HG02588 (cell line): Measurements from ENCODE around the gene BARHL2.

ENCODE experiments used
- ATAC-seq: cut with Tn5 transposase; IDR thresholded peaks from one replicate; pipeline ENCODE4 v1.9.1; 2021; ENCODE audit warnings: mild to moderate bottlenecking, moderate library complexity; ENCODE audit not compliant: unreplicated experiment

Gene BARHL2

DNA sequence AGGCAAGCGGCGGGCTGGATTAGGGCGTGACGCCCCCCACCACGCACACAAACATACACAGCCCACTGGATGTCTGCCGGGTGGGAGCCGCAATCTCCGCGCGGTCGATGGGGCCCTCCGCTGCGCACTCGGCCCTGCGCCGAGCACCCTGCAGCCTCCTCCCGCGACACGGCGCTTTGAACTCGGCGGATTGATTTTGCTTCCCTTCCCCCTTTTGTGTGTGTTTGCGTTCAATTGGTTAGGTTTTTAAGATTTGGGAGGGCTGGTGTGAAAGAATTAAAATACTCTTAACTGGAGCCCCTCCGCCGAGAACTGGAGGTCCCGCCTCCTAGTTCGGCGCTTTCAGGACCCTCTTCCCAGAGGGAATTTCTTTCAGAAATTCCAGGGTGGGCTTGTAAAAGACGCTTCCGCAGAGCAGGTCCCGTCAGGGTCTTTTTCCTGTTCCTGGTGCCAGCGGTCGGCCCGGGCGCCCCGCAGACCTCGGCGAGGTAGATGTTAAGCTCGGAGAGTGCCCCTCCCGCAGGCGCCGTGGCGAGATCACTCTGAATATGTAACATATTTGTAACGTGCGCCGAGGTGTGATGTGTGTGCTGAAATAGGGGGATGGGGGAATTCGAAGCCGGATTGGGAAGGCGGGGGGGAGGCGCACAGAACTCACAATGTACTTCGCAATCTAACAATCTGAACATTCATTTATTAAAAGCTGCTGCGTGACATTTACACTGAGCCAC, 8.0 kb upstream of the BARHL2 start:
- no peak for ATAC-seq

DNA sequence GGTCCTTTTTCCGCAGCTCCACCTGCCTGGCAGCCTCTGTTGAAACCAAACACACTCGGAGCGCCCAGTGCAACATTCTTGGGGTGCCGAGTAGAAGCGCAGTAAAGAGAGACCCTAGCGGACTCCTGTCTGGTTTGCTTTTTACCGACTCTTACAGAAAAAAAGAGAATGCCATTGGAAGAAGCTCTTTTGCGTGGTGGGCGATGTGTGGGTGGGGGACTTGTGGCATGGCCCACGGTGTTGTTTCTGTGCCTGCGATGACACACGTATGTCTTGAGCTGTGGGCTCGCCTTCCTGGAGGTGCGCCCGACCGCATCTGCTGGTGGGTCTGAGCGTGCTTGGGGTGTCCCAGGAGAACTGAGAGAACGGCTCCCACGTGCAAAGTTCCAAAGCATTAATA, 7.3 kb upstream of the BARHL2 start:
- ATAC-seq, result no peak

DNA sequence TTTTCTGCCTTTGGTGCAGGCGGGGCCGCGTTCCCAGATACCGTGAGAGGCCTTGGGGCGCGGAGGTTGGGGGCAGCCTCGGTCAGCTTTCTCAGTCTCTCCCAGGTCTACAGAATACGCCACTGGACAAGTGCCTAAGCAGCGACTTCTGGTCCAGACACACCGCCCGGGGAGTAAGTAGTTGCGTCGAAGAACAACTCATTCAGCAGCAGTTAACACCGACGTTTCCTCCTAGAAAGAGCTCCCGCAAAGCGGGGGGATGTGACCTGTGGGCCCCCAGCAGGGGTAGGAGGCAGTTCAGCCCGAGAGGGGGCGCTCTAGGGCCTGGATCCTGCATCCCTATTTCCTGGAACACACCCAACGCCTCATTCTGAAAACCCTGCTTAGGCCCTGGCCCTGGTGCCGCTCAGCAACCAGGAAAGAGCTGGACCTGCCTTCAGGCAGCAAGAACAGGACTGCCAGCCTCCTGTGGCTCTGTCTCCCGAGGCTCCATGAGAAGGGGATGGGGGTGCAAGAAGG, 6.5 kb upstream of the BARHL2 start:
- ATAC-seq, result no peak

DNA sequence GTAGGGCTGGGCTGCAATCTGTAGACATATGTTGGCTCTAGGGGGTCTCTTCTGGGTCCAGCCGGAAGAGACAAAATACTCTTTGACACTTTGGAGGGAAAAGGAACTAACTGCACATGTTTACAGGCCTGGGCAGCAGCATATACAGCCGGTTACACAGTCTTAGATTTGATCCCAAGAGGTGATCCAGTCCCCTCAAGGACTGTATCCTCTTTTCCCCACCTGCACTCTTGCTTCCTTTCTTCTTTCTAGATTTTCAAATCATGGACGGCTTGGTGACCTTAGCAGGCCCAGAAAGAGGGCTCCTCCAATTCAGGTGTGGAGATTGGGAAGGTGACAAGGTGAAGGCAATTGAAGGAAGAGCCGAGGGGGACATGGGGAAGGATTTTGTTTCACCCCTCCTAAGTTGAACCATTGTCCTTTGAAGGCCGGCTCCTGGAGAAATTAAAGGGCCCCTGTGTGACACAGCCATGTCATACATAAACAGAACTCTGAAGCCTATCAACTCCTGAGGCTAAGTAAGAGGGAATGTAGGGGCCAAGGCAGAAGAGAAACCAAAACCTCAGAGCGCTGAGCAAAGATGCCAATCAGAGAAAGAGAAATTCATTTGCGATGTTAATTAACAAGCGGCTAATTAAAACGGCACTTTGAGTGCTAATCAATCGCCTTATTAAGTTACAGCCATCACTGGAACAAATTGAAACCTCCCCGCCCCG, 5.9 kb upstream of the BARHL2 start:
- no peak for ATAC-seq

DNA sequence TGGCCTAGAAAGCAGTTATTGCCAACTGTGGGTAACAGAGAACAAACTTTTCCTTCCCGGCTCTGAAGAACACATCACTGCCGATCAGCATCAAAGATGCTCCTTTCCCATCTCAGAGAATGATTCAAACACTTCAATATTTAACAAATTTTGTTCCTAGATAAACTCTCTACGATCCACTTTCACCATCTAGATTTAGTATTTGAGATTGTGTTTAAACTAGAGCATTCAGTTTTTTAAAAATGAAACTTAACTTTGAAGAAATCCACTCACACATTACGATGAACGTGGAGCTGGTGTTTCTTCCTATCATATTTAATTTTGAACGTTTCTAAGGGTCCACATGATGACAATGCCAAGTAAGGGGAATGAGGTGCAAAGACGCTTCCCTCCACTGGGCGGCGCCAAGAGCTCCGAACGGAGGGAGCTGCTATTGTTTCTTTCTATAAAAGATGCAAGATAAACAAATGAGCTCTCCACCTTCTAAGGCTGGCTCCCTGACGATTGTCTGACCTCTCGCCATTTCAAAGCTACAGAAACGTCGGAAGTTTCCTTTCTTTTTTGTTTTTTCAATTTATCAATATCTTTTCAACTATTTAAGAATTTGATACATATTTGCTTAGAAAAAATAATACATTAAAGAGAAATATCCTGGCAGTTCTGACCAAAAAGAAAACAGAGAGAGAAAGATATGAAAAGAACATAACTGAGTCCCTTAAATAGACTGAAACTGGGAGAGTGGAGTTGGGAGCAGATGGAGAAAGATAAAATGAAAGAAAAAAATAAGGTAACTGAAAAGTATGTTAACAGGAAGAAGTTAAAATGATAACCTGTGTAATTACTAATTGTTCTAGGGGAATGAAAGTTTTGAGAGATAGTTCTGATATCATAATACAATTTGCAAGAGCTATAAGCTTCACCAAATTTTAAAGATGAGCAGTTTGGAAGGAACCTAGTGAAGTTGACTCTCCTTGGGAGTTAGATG, 4.4 kb upstream of the BARHL2 start:
- no peak for ATAC-seq

DNA sequence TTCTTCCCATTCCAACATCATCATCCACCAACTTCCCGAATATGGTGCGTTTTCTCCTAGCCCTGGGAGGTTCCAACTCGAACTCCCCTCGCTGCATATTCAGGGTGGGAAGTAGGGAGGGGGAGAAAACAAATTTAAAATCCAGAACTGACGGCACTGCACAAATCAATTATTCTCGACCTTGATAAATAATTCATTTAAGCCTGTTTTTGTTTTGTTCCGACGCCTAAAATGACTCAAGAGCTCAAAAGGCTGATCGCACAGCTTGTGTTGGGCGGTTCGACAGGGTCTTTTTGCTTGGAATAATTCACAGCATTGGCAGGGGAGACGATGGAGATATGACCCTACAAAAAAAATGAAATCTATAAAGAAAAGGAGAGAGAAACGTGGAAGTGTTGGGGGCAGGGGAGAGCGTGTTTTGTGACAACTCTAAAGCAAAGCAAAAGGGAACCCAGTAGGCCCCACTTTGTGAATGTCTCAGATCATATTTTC, 3.1 kb upstream of the BARHL2 start:
- no peak for ATAC-seq

DNA sequence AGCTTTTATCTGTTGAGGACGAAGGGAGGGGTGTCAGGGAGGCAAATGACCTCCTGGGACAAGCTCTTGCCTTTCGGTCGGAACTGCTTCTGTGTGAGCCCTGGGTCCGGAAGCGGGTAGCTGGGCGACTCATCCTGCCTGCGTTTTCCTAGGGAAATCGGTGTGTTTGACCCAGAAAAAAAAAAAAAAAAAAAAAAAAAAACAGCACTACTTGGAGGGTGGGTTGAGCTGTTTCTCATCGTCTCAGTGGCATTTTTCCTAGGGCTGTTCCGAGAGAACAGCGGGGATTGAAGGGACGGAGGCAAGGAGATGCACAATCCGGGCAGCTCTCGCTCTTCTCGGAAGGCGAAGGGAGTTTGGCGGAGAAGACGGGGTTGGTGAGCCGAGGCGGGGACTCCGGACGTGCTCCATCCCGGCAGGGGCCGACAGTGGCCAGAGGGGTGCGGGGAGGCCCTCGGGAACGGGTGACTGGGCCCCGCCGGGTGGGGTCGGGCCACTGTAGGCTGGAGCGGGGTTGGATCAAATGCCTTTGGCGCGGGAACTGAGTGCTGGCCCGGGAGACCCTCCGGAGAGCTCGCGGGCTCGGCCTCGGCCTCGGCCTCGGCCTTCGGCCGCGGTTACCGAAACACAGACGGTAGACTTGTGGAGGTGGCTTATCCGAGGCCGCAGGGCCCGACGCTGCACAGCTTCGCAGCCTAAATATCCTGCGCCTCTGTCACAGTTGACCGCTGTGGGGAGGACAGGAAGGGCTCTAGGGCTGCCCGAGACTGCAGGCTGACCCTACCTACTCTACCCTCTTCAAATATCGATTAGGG, 2.4 kb upstream of the BARHL2 start:
- ATAC-seq, result no peak

DNA sequence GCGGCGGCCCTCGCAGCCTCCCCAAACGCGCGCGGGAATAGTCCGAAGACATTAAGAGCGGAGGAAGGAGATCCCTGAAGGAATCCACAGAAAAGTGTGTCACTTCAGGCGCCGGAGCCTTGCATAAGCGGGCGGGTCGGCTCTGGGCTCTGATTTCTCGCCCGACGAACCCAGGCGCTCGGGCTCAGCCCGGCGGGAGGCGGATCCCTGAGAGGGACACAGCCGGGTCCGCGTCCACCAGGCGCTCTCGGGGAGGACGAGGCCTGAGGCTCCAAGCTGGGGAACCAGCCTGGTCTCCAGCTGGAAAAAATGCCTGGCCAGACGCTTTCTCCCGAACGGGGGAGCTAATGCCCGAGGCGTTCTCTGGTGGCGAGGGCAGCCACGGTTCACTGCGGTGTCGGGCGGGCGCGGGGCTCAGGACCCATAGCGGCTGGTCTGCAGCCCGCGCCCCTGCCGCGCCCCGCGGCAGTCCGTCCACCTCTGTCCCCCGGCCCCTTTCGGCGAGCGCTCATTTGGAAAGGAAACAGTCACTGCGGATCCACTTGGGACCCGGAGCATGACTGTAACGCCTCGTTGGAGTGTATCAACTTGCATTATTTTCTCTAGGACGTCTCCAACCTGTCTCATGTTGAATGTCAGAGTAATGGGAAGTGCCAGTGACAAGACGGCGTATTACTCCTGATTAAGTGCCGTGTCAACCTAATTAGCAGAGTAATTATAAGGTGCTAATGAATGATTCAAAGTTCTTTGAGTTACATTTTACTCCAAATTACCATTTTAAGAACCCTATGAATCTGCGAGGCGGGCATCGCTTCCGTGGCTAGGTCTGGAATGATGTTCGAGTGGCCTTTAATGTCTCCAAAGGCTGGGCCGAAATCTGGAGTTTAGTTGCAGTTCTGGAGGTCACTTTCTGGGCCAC, 1.6 kb upstream of the BARHL2 start:
- no peak for ATAC-seq

DNA sequence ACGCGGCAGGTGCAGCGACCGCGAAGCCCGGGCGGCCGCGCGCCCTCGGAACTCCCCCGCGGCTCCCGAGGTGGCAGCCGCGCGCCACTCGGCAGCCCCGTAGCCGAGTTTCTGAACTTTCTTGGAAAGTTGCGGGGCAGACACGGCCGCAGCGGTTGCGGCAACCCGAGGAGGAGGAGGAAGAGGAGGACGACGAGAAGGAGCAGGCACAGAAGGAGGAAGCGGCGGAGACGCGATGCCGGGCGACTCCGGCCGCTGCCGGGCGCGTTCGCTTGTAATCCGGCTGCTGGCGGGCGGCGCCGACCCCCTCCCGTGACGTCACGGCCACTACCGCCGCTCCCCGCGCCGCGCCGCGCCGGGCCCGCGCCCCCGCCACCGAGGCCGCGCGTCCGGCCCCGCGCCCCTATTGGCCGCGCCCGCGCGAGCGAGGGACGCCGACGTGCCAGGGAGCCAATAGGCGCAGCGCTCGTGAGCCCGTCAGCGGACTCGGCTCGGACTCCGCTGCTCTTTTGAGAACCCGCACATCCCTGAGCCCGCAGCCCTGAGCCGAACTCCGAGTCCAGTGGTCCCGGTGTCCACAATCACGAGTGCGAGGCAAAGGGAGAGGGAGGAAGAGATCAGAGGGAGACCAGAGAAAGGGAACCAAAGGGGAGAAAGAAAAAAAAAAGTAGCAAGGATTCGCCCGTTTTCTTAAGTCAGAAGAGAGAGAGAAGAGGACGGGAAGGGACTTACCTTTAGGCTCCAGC, 736 bp upstream of the BARHL2 start:
- no peak for ATAC-seq

DNA sequence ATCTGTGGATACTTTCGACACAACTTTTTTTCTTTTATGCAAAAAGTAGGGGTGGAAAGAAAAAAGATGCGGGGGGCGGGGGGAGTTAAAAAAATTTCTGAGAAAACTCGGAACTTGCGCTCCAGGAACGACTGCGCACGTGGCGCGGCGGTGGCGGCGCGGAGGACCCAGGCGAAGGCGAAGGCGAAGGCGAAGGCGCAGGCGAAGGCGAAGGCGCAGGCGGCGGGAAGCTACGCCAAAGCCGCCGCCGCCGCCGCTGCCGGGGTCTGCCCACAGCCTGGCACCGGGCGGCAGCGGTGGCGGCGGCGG, 208 bp upstream of the BARHL2 start:
- ATAC-seq, result no peak

DNA sequence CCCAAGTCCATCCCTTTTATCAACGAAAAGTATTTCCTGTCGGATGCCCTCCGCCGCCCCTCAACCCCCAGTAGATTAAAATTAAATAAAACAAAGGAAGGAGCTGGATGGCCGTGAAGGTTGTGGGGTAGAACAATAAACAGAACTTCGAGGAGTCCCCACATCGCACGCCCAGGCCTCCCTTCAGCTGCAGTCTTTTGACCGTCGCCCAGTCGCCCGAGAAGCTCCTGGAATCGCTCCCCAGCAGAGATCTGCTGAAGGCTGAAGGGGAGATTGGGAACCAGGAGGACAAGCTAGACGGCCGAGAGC, 905 bp downstream of the BARHL2 start:
- ATAC-seq, result no peak

DNA sequence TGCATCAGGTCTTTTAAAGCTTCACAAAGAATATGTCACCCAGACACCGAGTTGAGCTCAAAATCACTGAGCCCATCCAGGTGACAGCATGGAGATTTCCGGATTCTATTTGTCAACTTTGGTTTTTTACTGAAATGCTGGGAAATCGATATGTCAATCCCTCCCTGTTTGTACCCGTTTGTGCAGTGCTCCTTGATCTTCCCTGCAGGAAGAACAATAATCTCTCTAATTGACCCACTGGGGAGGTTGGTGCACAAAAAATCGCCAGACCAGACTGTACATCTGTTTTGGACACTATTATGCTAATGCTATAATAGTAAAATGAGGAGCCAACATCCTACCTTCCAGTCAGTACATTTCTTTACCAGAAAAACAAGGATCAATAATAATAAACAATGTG, 1.8 kb downstream of the BARHL2 start:
- no peak for ATAC-seq

DNA sequence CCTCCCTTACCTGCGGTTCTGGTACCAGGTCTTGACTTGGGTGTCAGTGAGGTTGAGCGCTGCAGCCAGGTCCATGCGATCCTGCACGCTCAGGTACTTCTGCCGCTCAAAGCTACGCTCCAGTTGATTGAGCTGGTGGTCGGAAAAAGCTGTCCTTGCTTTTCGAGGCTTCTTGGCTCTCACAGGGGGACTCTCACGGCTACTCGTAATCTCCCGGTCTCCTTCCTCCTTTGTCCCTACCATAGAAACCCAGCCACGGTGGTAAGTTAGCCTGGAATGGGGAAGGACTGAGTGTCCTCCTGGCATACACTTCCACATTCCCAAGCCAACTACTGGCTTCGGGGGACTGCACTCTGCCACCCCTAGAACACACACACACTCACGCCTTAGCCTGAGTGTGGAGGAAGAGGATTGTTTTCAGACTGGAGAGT, 2.6 kb downstream of the BARHL2 start:
- ATAC-seq, result no peak

DNA sequence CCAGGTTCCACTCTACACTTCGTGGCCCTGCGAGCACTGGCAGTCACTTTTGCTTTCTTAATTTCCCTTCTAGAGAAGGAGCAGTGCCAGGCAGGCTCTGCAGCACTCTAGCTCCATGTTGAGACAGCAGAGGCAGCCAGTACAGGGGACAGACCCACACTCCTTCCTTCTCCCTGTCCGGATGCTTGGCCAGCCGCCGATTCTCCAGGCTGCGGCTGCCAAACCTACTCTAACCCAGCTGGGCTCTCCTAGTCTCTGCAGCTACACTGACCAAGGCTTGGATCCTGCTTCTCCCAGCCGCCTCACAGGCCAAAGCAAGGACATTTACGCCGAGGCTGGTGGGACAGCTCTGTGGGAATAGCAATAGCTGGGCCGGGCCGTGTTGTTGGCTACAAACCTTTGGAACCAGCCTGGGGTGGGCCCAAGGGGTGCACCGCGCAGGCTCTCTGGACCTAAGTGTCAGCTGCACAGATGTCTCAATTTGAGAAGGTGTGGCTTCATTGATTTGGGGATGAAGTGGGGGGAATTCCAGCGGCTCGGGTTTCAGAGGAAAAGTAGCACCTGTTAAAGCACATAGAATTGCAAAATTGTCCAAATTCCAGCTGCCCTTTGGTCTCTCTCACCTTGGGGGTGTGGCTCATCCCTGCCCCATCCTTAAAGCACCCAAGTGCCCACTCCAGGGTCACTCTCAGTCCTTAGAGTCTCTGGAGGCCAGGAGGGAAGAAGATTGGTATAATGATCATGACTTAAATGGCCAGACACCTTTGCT, 3.2 kb downstream of the BARHL2 start:
- no peak for ATAC-seq

DNA sequence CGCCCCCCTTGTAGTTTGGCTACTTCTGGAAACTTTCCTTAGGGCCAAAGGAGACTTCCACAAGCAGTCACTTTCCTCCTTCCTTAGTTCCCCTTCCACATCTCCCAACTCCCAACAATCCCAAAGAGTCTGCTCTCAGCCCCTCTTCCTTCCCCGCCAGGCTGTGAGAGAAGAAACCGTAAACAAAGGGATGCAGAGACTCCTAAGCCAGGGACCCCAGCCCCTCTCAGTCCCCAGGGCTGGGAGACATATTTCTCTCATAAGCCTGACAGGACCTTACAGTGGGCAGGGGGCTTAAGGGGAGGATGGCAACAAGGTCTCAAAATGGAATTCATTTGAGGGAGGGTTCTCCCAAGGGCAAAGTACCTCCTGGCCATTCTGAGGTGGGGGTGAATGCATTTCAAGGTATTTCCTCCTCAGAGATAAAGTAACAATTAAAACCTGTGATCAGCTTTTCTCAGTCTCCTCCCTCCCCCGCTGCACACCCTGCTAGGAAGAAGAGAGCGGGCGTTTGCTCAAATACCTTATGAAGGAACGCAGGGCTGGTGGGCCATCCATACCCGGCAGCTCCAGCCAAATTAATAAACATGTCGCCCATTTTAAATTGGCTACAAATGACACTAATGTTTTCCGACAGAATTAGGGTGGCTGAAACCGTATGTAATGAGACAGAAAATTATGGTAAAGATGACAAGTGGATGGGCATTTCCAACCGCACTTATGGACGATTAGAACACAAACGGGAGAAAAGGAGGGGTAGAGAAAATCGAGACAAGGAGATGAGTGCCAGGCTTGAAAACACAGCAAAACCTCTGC, 4.0 kb downstream of the BARHL2 start:
- no peak for ATAC-seq

DNA sequence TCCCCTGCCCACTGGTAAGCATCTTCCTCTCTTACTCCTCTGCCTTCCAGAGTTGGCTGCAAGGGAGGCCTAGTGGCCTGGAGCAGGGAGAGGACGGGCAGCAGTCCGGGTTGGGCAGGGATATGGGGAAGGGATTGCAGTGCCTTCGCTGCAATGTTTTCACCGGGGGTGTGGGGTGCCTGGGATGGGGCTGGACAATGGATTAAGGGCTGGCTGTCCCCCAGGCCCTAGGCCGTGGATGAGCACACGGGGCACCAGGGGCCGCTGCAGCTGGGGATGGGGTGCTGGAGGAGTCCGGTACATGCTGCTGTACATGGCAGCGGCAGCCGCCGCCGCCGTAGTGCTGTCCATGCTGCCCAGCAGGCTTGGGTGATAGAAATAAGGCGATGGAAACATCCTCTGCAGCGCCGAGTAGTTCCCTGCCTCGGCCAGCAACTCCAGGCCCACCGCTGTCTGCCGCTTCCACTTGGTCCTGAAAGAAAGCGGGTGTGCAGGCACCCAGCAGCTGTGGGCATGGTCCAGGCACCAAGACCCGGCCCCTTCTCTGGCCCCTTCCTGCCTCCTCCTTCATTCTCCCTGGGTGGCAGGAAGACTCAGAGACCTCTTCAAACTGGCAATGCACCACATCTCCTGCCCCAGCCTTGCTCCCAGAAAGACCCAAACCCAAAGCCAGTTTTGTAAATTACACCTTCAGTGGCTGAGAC, 4.8 kb downstream of the BARHL2 start:
- ATAC-seq, result no peak

DNA sequence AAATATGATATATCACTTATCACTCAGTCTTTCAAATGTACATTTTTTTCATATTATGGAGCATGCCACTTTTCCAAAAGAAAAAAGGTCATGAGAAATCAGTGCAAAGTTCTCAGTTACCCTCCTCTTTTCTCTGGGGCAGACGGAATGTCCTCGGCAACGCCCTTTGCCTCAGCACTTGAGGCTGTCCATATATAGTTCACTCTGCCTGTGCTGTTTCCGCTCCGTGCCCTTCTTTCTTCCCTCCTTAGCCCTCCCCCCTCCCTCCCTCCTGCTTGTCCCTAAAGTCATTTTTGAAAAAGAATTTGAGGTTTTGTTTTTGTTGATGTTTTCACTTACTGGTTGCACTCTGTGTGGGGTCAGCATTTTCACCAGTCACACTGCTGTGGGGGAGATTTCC, 5.4 kb downstream of the BARHL2 start:
- no peak for ATAC-seq
